Anterior cingulate cortex (tissue), 58 donors: ENCODE data around the gene ZNF385D.

Experiments
- DNase-seq, 58 donors: peaks; one replicate each; lab custom pipeline; 2025; lab: John Stamatoyannopoulos, UW

Gene ZNF385D

GRCh38 chr3:21691036-21691435 lies 60.0 kb downstream of the ZNF385D start:
- no peak for DNase-seq

GRCh38 chr3:21682206-21682605 lies 68.8 kb downstream of the ZNF385D start:
- no peak for DNase-seq

- DNase-seq = no peak
These were observed 77.6 kb downstream of the ZNF385D start for GRCh38 chr3:21673393-21673792.

GRCh38 chr3:21672303-21672702 lies 78.7 kb downstream of the ZNF385D start:
- no peak for DNase-seq

GRCh38 chr3:21670386-21670785 lies 80.6 kb downstream of the ZNF385D start:
- no peak for DNase-seq

- DNase-seq = no peak
These were observed 83.0 kb downstream of the ZNF385D start for GRCh38 chr3:21668012-21668411.

GRCh38 chr3:21665444-21666100 lies 85.4 kb downstream of the ZNF385D start:
- DNase-seq = peak in 1 of 58 donors; percentile 3

- DNase-seq = no peak
These were observed 86.0 kb downstream of the ZNF385D start for GRCh38 chr3:21664996-21665395.

- DNase-seq = no peak
These were observed 88.6 kb downstream of the ZNF385D start for GRCh38 chr3:21662403-21662802.

GRCh38 chr3:21654662-21655061 lies 96.3 kb downstream of the ZNF385D start:
- no peak for DNase-seq

GRCh38 chr3:21654241-21654640 lies 96.8 kb downstream of the ZNF385D start:
- no peak for DNase-seq

GRCh38 chr3:21649519-21649918 lies 101.5 kb downstream of the ZNF385D start:
- no peak for DNase-seq

- no peak for DNase-seq
These were observed 103.0 kb downstream of the ZNF385D start for GRCh38 chr3:21647961-21648360.

- DNase-seq = peak in 14 of 58 donors; percentile 1 to 41 (median 8)
These were observed 105.7 kb downstream of the ZNF385D start for GRCh38 chr3:21645121-21645897.

GRCh38 chr3:21644268-21644667 lies 106.7 kb downstream of the ZNF385D start:
- DNase-seq = no peak

GRCh38 chr3:21643752-21644151 lies 107.3 kb downstream of the ZNF385D start:
- DNase-seq = no peak

- no peak for DNase-seq
These were observed 108.6 kb downstream of the ZNF385D start for GRCh38 chr3:21642433-21642832.

- DNase-seq = no peak
These were observed 109.1 kb downstream of the ZNF385D start for GRCh38 chr3:21641959-21642358.

- DNase-seq = no peak
These were observed 112.5 kb downstream of the ZNF385D start for GRCh38 chr3:21638488-21638887.

GRCh38 chr3:21634112-21634511 lies 116.9 kb downstream of the ZNF385D start:
- no peak for DNase-seq

GRCh38 chr3:21624524-21624923 lies 126.5 kb downstream of the ZNF385D start:
- no peak for DNase-seq

GRCh38 chr3:21621181-21621651 lies 129.8 kb downstream of the ZNF385D start:
- no peak for DNase-seq
